GM19328 (cell line): ENCODE data around the gene SYNGAP1.
"Not testable (repeated sequence)": the region's sequence is repeated elsewhere in the genome, so short reads cannot be mapped to it uniquely, and the experiment has no call there.

Experiments
- ATAC-seq: cut with Tn5 transposase; IDR thresholded peaks from one replicate; pipeline ENCODE4 v1.9.1; 2021; ENCODE audit warnings: mild to moderate bottlenecking, moderate library complexity; ENCODE audit not compliant: unreplicated experiment

The SYNGAP1 gene

GRCh38 chr6:33459226-33459625, 39.4 kb downstream of the SYNGAP1 start:
- ATAC-seq = no peak

GRCh38 chr6:33466075-33466735, 46.3 kb downstream of the SYNGAP1 start:
- no peak for ATAC-seq

- ATAC-seq = no peak
Observed at GRCh38 chr6:33467091-33467490, 47.2 kb downstream of the SYNGAP1 start.

GRCh38 chr6:33469661-33470060, 49.8 kb downstream of the SYNGAP1 start:
- no peak for ATAC-seq

- ATAC-seq = no peak
Observed at GRCh38 chr6:33477864-33478263, 58.0 kb downstream of the SYNGAP1 start.

GRCh38 chr6:33481192-33481591, 61.3 kb downstream of the SYNGAP1 start:
- no peak for ATAC-seq

- ATAC-seq = not testable (repeated sequence)
Observed at GRCh38 chr6:33482620-33483019, 62.8 kb downstream of the SYNGAP1 start.

GRCh38 chr6:33483678-33484077, 63.8 kb downstream of the SYNGAP1 start:
- ATAC-seq = no peak

GRCh38 chr6:33484673-33485262, 64.9 kb downstream of the SYNGAP1 start:
- ATAC-seq = not testable (repeated sequence)

GRCh38 chr6:33485680-33486079, 65.8 kb downstream of the SYNGAP1 start:
- ATAC-seq = not testable (repeated sequence)

GRCh38 chr6:33488339-33488738, 68.5 kb downstream of the SYNGAP1 start:
- ATAC-seq = no peak

GRCh38 chr6:33490198-33490597, 70.3 kb downstream of the SYNGAP1 start:
- ATAC-seq = no peak

GRCh38 chr6:33490621-33491020, 70.8 kb downstream of the SYNGAP1 start:
- ATAC-seq = no peak

GRCh38 chr6:33492093-33492492, 72.2 kb downstream of the SYNGAP1 start:
- no peak for ATAC-seq

- no peak for ATAC-seq
Observed at GRCh38 chr6:33497157-33497556, 77.3 kb downstream of the SYNGAP1 start.

- ATAC-seq = no peak
Observed at GRCh38 chr6:33502486-33502885, 82.6 kb downstream of the SYNGAP1 start.

- ATAC-seq = no peak
Observed at GRCh38 chr6:33504486-33504885, 84.6 kb downstream of the SYNGAP1 start.
